Neutrophil (primary cell): ENCODE measurements around the gene SPARCL1.

Source experiments
- H3K27ac ChIP-seq: fragments of 200-600 bp; sonication (generic); 2 replicates; pipeline ENCODE4 v1.5.1; 2016; ENCODE audit warnings: mild to moderate bottlenecking, moderate library complexity
- H3K27me3 ChIP-seq: fragments of 200-600 bp; sonication (generic); 2 replicates; pipeline ENCODE4 v1.6.0; 2016; ENCODE audit warnings: mild to moderate bottlenecking
- H3K36me3 ChIP-seq: fragments of 200-600 bp; sonication (generic); 2 replicates; pipeline ENCODE4 v1.5.1; 2017
- H3K4me1 ChIP-seq, 2 experiments: fragments of 200-600 bp in 1 of 2; sonication (generic) in 1 of 2; 1 replicate in 1 of 2; 2 replicates in 1 of 2; pipeline versions ENCODE4 v1.5.1 to v1.6.1; 2013 to 2016; ENCODE audit warnings: low read depth in 1 of 2, low read length in 1 of 2, mild to moderate bottlenecking in 1 of 2, moderate library complexity in 1 of 2; ENCODE audit not compliant: control insufficient read depth in 1 of 2, insufficient read depth in 1 of 2
- H3K4me3 ChIP-seq, 2 experiments: fragments of 200-600 bp in 1 of 2; sonication (generic) in 1 of 2; 1 replicate in 1 of 2; 2 replicates in 1 of 2; pipeline ENCODE4 v1.5.1; 2013 to 2016; ENCODE audit warnings: low read depth in 1 of 2, low read length in 1 of 2, mild to moderate bottlenecking in 1 of 2, moderate library complexity in 1 of 2
- H3K9me3 ChIP-seq: fragments of 200-600 bp; sonication (generic); 2 replicates; pipeline ENCODE4 v1.5.1; 2016
- TF ChIP-seq, protein P1 (sequence below): fragments of 200-600 bp; sonication (generic); IDR thresholded peaks from 2 replicates; pipeline ENCODE4 v1.5.1; 2016; ENCODE audit warnings: antibody characterized with exemption

The SPARCL1 gene

GRCh38 chr4:87521757-87522374 lies 7.3 kb downstream of the SPARCL1 start:
- no peak overlapping the region for H3K4me3 ChIP-seq
- no peak overlapping the region for H3K27ac ChIP-seq
- no peaks in the 10 kb centered on the region for H3K4me1 ChIP-seq
- TF ChIP-seq, protein P1, sequence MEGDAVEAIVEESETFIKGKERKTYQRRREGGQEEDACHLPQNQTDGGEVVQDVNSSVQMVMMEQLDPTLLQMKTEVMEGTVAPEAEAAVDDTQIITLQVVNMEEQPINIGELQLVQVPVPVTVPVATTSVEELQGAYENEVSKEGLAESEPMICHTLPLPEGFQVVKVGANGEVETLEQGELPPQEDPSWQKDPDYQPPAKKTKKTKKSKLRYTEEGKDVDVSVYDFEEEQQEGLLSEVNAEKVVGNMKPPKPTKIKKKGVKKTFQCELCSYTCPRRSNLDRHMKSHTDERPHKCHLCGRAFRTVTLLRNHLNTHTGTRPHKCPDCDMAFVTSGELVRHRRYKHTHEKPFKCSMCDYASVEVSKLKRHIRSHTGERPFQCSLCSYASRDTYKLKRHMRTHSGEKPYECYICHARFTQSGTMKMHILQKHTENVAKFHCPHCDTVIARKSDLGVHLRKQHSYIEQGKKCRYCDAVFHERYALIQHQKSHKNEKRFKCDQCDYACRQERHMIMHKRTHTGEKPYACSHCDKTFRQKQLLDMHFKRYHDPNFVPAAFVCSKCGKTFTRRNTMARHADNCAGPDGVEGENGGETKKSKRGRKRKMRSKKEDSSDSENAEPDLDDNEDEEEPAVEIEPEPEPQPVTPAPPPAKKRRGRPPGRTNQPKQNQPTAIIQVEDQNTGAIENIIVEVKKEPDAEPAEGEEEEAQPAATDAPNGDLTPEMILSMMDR = no peak
- no peaks in the 10 kb centered on the region for H3K36me3 ChIP-seq
- no peaks in the 10 kb centered on the region for H3K27me3 ChIP-seq
- H3K9me3 ChIP-seq = no peaks in the 10 kb centered on the region

- Histone ChIP-seq H3K27me3 (no peaks in the 10 kb centered on the region), H3K9me3 (no peaks in the 10 kb centered on the region), H3K27ac (no peak overlapping the region), H3K36me3 (no peaks in the 10 kb centered on the region), H3K4me3 (no peak overlapping the region), H3K4me1 (no peaks in the 10 kb centered on the region)
- TF ChIP-seq, protein P1 = no peak
Observed at GRCh38 chr4:87521319-87521718, 7.9 kb downstream of the SPARCL1 start.

GRCh38 chr4:87517621-87518020 lies 11.6 kb downstream of the SPARCL1 start:
- no peaks in the 10 kb centered on the region for H3K27me3 ChIP-seq
- no peaks in the 10 kb centered on the region for H3K36me3 ChIP-seq
- no peak overlapping the region for H3K4me3 ChIP-seq
- no peaks in the 10 kb centered on the region for H3K9me3 ChIP-seq
- TF ChIP-seq, protein P1 = no peak
- H3K4me1 ChIP-seq = no peaks in the 10 kb centered on the region
- no peak overlapping the region for H3K27ac ChIP-seq

GRCh38 chr4:87516683-87517082 lies 12.5 kb downstream of the SPARCL1 start:
- Histone ChIP-seq H3K36me3 (no peaks in the 10 kb centered on the region), H3K4me1 (no peaks in the 10 kb centered on the region), H3K4me3 (no peak overlapping the region), H3K9me3 (no peaks in the 10 kb centered on the region), H3K27ac (no peak overlapping the region), H3K27me3 (no peaks in the 10 kb centered on the region)
- TF ChIP-seq, protein P1 = no peak

- Histone ChIP-seq H3K9me3 (no peaks in the 10 kb centered on the region), H3K4me1 (no peaks in the 10 kb centered on the region), H3K4me3 (no peak overlapping the region), H3K36me3 (no peaks in the 10 kb centered on the region), H3K27ac (no peak overlapping the region), H3K27me3 (no peaks in the 10 kb centered on the region)
- TF ChIP-seq, protein P1 = no peak
Observed at GRCh38 chr4:87512400-87512799, 16.8 kb downstream of the SPARCL1 start.
